K562 (cell line): ENCODE results near the gene KLHL22. TPM values are rescaled to one million over a fixed set of nuclear protein-coding genes. Genes with fewer than 3 reads are reported as not detected.

Experiments used
- BRD9 ChIP-seq: fragments of 450-650 bp; IDR thresholded peaks from 2 replicates; pipeline ENCODE4 v1.6.1; 2018; ENCODE audit warnings: low read depth; ENCODE audit not compliant: partially characterized antibody
- CBFB ChIP-seq: sonication (generic); formaldehyde crosslinking; IDR thresholded peaks from 2 replicates; pipeline ENCODE4 v1.4.0; 2020; ENCODE audit warnings: mild to moderate bottlenecking, missing genetic modification reagents
- CHCHD3 ChIP-seq: fragments of 250-450 bp; sonication (Bioruptor Pico); IDR thresholded peaks from 2 replicates; pipeline ENCODE4 v2.1.2; 2022; ENCODE audit warnings: mild to moderate bottlenecking
- EGR1 ChIP-seq: fragments of 450-650 bp; conservative IDR thresholded peaks from 2 replicates; pipeline ENCODE4 v1.6.1; 2017; ENCODE audit warnings: mild to moderate bottlenecking
- ELF4 ChIP-seq: fragments of 450-650 bp; formaldehyde crosslinking; IDR thresholded peaks from 2 replicates; pipeline ENCODE4 v1.4.0; 2022; ENCODE audit warnings: missing genetic modification characterization
- FOXK2 ChIP-seq, 2 experiments: fragments of 450-650 bp; IDR thresholded peaks in 1 of 2; conservative IDR thresholded peaks in 1 of 2; 2 replicates each; pipeline ENCODE4 v1.6.1; 2016; ENCODE audit warnings: low read depth in 2 of 2, mild to moderate bottlenecking in 1 of 2
- MCM3 ChIP-seq: fragments of 450-650 bp; IDR thresholded peaks from 2 replicates; pipeline ENCODE4 v1.6.1; 2016
- NR2C1 ChIP-seq, 2 experiments: fragments of 450-650 bp; IDR thresholded peaks; 2 replicates each; pipeline ENCODE4 v1.6.1; 2017; ENCODE audit warnings: mild to moderate bottlenecking in 2 of 2, antibody characterized with exemption in 1 of 2, inconsistent platforms in 1 of 2, missing compliant biosample characterization in 1 of 2, missing genetic modification characterization in 1 of 2
- POLR2B ChIP-seq: fragments of 450-650 bp; IDR thresholded peaks from 2 replicates; pipeline ENCODE4 v1.6.1; 2018; ENCODE audit warnings: low read depth; ENCODE audit not compliant: partially characterized antibody
- SMAD4 ChIP-seq: fragments of 250-450 bp; sonication (Bioruptor Pico); conservative IDR thresholded peaks from 2 replicates; pipeline ENCODE4 v1.8.0; 2021; ENCODE audit warnings: inconsistent platforms, mild to moderate bottlenecking, moderate library complexity
- ZNF780A ChIP-seq: fragments of 250-450 bp; sonication (Bioruptor Pico); IDR thresholded peaks from 2 replicates; pipeline ENCODE4 v1.5.0; 2021; ENCODE audit warnings: mild to moderate bottlenecking
- polyA plus RNA-seq, 8 experiments: library from polyadenylated mRNA; depleted of rRNA in 4 of 8; stranded (reverse) in 5 of 8; unstranded in 3 of 8; fragments of >200 nt; fragmentation: Nextera tagmentation in 2 of 8; fragmentation: Illumina TruSeq in 1 of 8; extraction: Ambion mirVana in 2 of 8; extraction: Trizol in 1 of 8; gene quantifications; 2 replicates each; pipeline versions ENCODE4 v1.2.1 to v1.2.3, GENCODE V29; 2011 to 2014; ENCODE audit warnings: inconsistent platforms in 1 of 8, missing spikeins in 1 of 8
- total RNA-seq, 7 experiments: library from RNA; depleted of rRNA in 6 of 7; stranded (reverse); fragments of >200 nt in 6 of 7; fragmentation: Illumina TruSeq in 2 of 7; extraction: Trizol in 2 of 7; gene quantifications; 2 replicates each; pipeline versions ENCODE4 v1.2.1 to v1.2.3, GENCODE V29; 2011 to 2021; ENCODE audit warnings: low replicate concordance in 1 of 7
- TF ChIP-seq, protein P1 (sequence below), 2 experiments: fragments of 450-650 bp; IDR thresholded peaks; 2 replicates each; pipeline ENCODE4 v1.6.1; 2018; ENCODE audit warnings: mild to moderate bottlenecking in 2 of 2, low read depth in 1 of 2; ENCODE audit not compliant: partially characterized antibody in 2 of 2
- TF ChIP-seq, protein P2 (sequence below): sonication (generic); formaldehyde crosslinking; IDR thresholded peaks from 2 replicates; pipeline ENCODE4 v1.8.1; 2023; ENCODE audit warnings: mild to moderate bottlenecking, missing genetic modification reagents, moderate library complexity
- TF ChIP-seq, protein P3 (sequence below): fragments of 450-650 bp; formaldehyde crosslinking; IDR thresholded peaks from 2 replicates; pipeline ENCODE4 v1.4.0; 2022; ENCODE audit warnings: missing genetic modification characterization
- TF ChIP-seq, protein P4 (sequence below), 3 experiments: fragments of 200-800 bp in 1 of 3; sonication (Bioruptor generic) in 1 of 3; sonication (generic) in 1 of 3; formaldehyde crosslinking in 1 of 3; IDR thresholded peaks; 2 replicates each; pipeline versions ENCODE4 v1.6.1 to v1.8.0; 2016 to 2022; ENCODE audit warnings: mild to moderate bottlenecking in 2 of 3, missing compliant biosample characterization in 2 of 3, missing genetic modification characterization in 2 of 3, missing genetic modification reagents in 1 of 3
- TF ChIP-seq, protein P5 (sequence below): fragments of 450-650 bp; IDR thresholded peaks from 2 replicates; pipeline ENCODE4 v1.7.0; 2016; ENCODE audit warnings: borderline replicate concordance

Gene KLHL22
- total and polyA plus RNA-seq, 9 of the 15 experiments (the other 6 are each of a cell fraction or from before 2014, with no cell fraction given): 1.3 to 25.6 (median 15.2) TPM

DNA sequence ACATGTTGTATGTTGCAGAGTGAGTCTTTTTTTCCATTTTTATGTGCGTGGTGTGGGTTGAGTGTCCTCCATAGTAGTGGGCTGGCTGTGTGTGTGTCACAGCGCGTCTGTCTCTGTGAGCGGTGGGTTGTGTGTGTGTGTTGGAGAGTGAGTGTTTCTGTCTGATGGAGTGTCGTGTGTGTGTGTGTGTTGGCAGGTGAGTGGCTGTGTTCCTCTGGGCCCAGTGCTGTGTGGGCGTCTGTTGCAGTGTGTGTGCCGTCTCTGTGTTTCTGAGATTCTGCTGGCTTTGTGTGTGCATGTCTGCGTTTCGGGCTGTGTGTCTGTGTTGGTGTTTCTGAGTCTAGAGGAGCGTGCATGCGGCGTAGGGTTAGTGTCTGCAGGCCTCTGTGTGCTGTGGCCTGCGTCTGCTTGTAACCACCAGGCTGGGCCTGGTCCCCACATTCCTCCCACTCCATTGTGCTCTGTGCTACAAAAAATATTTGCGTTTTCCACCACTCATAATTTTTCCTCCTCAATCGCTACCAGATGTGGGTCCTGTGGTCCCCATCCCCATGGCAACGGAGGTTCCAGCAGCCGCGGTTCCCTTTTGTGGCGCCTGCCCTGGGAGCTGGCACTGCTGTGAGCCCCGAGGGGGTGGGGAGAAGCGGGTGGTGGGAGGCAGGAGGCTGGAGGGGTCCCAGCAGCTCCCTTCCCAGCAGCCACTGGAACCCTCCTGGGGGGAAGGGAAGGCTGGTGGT, 73.2 kb downstream of the KLHL22 start (continued):
- TF ChIP-seq, protein P1, sequence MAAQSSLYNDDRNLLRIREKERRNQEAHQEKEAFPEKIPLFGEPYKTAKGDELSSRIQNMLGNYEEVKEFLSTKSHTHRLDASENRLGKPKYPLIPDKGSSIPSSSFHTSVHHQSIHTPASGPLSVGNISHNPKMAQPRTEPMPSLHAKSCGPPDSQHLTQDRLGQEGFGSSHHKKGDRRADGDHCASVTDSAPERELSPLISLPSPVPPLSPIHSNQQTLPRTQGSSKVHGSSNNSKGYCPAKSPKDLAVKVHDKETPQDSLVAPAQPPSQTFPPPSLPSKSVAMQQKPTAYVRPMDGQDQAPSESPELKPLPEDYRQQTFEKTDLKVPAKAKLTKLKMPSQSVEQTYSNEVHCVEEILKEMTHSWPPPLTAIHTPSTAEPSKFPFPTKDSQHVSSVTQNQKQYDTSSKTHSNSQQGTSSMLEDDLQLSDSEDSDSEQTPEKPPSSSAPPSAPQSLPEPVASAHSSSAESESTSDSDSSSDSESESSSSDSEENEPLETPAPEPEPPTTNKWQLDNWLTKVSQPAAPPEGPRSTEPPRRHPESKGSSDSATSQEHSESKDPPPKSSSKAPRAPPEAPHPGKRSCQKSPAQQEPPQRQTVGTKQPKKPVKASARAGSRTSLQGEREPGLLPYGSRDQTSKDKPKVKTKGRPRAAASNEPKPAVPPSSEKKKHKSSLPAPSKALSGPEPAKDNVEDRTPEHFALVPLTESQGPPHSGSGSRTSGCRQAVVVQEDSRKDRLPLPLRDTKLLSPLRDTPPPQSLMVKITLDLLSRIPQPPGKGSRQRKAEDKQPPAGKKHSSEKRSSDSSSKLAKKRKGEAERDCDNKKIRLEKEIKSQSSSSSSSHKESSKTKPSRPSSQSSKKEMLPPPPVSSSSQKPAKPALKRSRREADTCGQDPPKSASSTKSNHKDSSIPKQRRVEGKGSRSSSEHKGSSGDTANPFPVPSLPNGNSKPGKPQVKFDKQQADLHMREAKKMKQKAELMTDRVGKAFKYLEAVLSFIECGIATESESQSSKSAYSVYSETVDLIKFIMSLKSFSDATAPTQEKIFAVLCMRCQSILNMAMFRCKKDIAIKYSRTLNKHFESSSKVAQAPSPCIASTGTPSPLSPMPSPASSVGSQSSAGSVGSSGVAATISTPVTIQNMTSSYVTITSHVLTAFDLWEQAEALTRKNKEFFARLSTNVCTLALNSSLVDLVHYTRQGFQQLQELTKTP (IDR thresholded peaks at IDR 0.05; ENCODE audit: low read depth in 1 of 2, partially characterized antibody in 2 of 2): peak in 1 of 2 experiments; percentile 45
- TF ChIP-seq, protein P2, sequence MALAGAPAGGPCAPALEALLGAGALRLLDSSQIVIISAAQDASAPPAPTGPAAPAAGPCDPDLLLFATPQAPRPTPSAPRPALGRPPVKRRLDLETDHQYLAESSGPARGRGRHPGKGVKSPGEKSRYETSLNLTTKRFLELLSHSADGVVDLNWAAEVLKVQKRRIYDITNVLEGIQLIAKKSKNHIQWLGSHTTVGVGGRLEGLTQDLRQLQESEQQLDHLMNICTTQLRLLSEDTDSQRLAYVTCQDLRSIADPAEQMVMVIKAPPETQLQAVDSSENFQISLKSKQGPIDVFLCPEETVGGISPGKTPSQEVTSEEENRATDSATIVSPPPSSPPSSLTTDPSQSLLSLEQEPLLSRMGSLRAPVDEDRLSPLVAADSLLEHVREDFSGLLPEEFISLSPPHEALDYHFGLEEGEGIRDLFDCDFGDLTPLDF (CRISPR knock-in tag): no peak
- TF ChIP-seq ZNF780A (CRISPR knock-in tag) (no peak), POLR2B (no peak), CBFB (CRISPR knock-in tag) (0 out of 2 replicates have a peak, but pooled peaks have one; percentile 12), FOXK2 (conservative IDR thresholded peaks at IDR 0.05 in 1 of 2, IDR thresholded peaks at IDR 0.05 in 1 of 2; ENCODE audit: low read depth in 2 of 2) (peak in 1 of 2 experiments; percentile 37; a peak in 1 of 4 replicates), BRD9 (peak; percentile 67), CHCHD3 (CRISPR knock-in tag) (0 out of 2 replicates have a peak, but pooled peaks have one; percentile 12), SMAD4 (CRISPR knock-in tag) (0 out of 2 replicates have a peak, but pooled peaks have one; percentile 7), ELF4 (peak; percentile 89), NR2C1 (IDR thresholded peaks at IDR 0.05) (no peak), NR2C1 (tag; IDR thresholded peaks at IDR 0.05) (no peak), MCM3 (peak; percentile 96), EGR1 (peak; percentile 64)
- TF ChIP-seq, protein P3, sequence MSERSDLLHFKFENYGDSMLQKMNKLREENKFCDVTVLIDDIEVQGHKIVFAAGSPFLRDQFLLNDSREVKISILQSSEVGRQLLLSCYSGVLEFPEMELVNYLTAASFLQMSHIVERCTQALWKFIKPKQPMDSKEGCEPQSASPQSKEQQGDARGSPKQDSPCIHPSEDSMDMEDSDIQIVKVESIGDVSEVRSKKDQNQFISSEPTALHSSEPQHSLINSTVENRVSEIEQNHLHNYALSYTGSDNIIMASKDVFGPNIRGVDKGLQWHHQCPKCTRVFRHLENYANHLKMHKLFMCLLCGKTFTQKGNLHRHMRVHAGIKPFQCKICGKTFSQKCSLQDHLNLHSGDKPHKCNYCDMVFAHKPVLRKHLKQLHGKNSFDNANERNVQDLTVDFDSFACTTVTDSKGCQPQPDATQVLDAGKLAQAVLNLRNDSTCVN (CRISPR knock-in tag): peak; percentile 88; the same call in 1 of the 2 replicates
- TF ChIP-seq, protein P4, sequence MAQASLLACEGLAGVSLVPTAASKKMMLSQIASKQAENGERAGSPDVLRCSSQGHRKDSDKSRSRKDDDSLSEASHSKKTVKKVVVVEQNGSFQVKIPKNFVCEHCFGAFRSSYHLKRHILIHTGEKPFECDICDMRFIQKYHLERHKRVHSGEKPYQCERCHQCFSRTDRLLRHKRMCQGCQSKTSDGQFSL (CRISPR knock-in tag; IDR thresholded peaks at IDR 0.05): peak; percentile 62; the same call in 1 of the 2 replicates
- TF ChIP-seq, protein P4 (tag; IDR thresholded peaks at IDR 0.05): no peak
- TF ChIP-seq, protein P5, sequence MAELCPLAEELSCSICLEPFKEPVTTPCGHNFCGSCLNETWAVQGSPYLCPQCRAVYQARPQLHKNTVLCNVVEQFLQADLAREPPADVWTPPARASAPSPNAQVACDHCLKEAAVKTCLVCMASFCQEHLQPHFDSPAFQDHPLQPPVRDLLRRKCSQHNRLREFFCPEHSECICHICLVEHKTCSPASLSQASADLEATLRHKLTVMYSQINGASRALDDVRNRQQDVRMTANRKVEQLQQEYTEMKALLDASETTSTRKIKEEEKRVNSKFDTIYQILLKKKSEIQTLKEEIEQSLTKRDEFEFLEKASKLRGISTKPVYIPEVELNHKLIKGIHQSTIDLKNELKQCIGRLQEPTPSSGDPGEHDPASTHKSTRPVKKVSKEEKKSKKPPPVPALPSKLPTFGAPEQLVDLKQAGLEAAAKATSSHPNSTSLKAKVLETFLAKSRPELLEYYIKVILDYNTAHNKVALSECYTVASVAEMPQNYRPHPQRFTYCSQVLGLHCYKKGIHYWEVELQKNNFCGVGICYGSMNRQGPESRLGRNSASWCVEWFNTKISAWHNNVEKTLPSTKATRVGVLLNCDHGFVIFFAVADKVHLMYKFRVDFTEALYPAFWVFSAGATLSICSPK: peak; percentile 13; the same call in 1 of the 2 replicates
